DOHH2 (cell line): ENCODE data around the gene COL4A2.
"Not testable (repeated sequence)": the region's sequence is repeated elsewhere in the genome, so short reads cannot be mapped to it uniquely, and the experiment has no call there.

ENCODE experiments used
- H3F3A ChIP-seq: fragments of 200-600 bp; sonication (generic), shearing (Covaris generic); 2 replicates; pipeline ENCODE4 v1.6.0; 2016; ENCODE audit warnings: antibody characterized with exemption, mild to moderate bottlenecking; ENCODE audit not compliant: control insufficient read depth, insufficient read depth
- H3K27ac ChIP-seq: fragments of 200-600 bp; sonication (generic); 2 replicates; pipeline ENCODE4 v1.5.1; 2014; ENCODE audit warnings: low read depth, mild to moderate bottlenecking, low read length, moderate library complexity
- H3K27me3 ChIP-seq: fragments of 200-600 bp; sonication (generic); 2 replicates; pipeline ENCODE4 v1.6.1; 2014; ENCODE audit warnings: mild to moderate bottlenecking, low read length, mixed read lengths; ENCODE audit not compliant: control insufficient read depth
- H3K36me3 ChIP-seq: fragments of 200-600 bp; sonication (generic); 2 replicates; pipeline ENCODE4 v1.6.1; 2014; ENCODE audit warnings: mild to moderate bottlenecking, low read length, moderate library complexity, mixed read lengths; ENCODE audit not compliant: control insufficient read depth
- H3K4me1 ChIP-seq: fragments of 200-600 bp; sonication (generic); 2 replicates; pipeline ENCODE4 v1.6.1; 2014; ENCODE audit warnings: mild to moderate bottlenecking, low read length, mixed read lengths; ENCODE audit not compliant: control insufficient read depth
- H3K4me2 ChIP-seq: fragments of 200-600 bp; sonication (generic); 2 replicates; pipeline ENCODE4 v1.6.0; 2014; ENCODE audit warnings: mild to moderate bottlenecking, low read length, moderate library complexity
- H3K4me3 ChIP-seq: fragments of 200-600 bp; sonication (generic); 2 replicates; pipeline ENCODE4 v1.5.1; 2014; ENCODE audit warnings: mild to moderate bottlenecking, low read length, mixed read lengths
- H3K79me2 ChIP-seq: fragments of 200-600 bp; sonication (generic); 2 replicates; pipeline ENCODE4 v1.6.1; 2014; ENCODE audit warnings: mild to moderate bottlenecking, low read length, mixed read lengths; ENCODE audit not compliant: control insufficient read depth
- H3K9me2 ChIP-seq: fragments of 200-600 bp; sonication (generic); replicated peaks from 2 replicates; pipeline ENCODE4 v1.6.1; 2014; ENCODE audit warnings: mild to moderate bottlenecking, low read length, mixed read lengths; ENCODE audit not compliant: control insufficient read depth
- H3K9me3 ChIP-seq: fragments of 200-600 bp; sonication (generic); 2 replicates; pipeline ENCODE4 v1.6.1; 2014; ENCODE audit warnings: antibody characterized with exemption, low read length, mixed read lengths; ENCODE audit not compliant: control insufficient read depth, insufficient read depth
- H4K20me1 ChIP-seq: fragments of 200-600 bp; sonication (generic); 2 replicates; pipeline ENCODE4 v1.6.0; 2014; ENCODE audit warnings: low read depth, mild to moderate bottlenecking, antibody characterized with exemption, low read length, moderate library complexity; ENCODE audit not compliant: control insufficient read depth, insufficient read depth
- EZH2phosphoT487 ChIP-seq: fragments of 200-600 bp; sonication (generic); IDR thresholded peaks from 2 replicates; pipeline ENCODE4 v1.6.1; 2017; ENCODE audit warnings: borderline replicate concordance, mild to moderate bottlenecking, antibody characterized with exemption, low read length, moderate library complexity, mixed read lengths
- TF ChIP-seq, protein P1 (sequence below): fragments of 200-600 bp; sonication (generic); IDR thresholded peaks from one replicate; pipeline ENCODE4 v1.5.1; 2014; ENCODE audit warnings: antibody characterized with exemption, mild to moderate bottlenecking, low read depth, low read length; ENCODE audit not compliant: poor library complexity, severe bottlenecking

The COL4A2 gene

DNA sequence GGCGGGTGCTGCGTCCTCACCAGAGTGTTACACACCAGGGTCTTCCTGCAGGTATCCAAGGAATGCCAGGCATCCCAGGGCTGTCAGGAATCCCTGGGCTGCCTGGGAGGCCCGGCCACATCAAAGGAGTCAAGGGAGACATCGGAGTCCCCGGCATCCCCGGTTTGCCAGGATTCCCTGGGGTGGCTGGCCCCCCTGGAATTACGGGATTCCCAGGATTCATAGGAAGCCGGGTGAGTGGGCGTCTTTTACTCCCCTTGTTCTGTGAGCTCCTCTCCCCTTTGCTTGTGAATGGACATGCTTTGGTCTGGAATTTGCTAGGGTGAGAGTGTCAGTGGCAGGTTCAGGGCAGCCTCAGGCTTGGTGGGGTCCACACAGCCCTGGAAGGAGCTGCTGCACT is 178.5 kb downstream of the COL4A2 start:
- Histone ChIP-seq H3K4me2 (no peak overlapping the region), H4K20me1 (no peaks in the 10 kb centered on the region), H3K36me3 (no peaks in the 10 kb centered on the region), H3K9me2 (no peaks in the 10 kb centered on the region), H3K4me3 (no peak overlapping the region), H3K9me3 (no peaks in the 10 kb centered on the region), H3K4me1 (no peaks in the 10 kb centered on the region), H3K27me3 (no peaks in the 10 kb centered on the region; the same call in 1 of the 2 replicates), H3K27ac (no peak overlapping the region), H3K79me2 (no peaks in the 10 kb centered on the region), H3F3A (no peaks in the 10 kb centered on the region)
- TF ChIP-seq, protein P1, sequence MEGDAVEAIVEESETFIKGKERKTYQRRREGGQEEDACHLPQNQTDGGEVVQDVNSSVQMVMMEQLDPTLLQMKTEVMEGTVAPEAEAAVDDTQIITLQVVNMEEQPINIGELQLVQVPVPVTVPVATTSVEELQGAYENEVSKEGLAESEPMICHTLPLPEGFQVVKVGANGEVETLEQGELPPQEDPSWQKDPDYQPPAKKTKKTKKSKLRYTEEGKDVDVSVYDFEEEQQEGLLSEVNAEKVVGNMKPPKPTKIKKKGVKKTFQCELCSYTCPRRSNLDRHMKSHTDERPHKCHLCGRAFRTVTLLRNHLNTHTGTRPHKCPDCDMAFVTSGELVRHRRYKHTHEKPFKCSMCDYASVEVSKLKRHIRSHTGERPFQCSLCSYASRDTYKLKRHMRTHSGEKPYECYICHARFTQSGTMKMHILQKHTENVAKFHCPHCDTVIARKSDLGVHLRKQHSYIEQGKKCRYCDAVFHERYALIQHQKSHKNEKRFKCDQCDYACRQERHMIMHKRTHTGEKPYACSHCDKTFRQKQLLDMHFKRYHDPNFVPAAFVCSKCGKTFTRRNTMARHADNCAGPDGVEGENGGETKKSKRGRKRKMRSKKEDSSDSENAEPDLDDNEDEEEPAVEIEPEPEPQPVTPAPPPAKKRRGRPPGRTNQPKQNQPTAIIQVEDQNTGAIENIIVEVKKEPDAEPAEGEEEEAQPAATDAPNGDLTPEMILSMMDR, result no peak
- no peak for TF ChIP-seq EZH2phosphoT487

DNA sequence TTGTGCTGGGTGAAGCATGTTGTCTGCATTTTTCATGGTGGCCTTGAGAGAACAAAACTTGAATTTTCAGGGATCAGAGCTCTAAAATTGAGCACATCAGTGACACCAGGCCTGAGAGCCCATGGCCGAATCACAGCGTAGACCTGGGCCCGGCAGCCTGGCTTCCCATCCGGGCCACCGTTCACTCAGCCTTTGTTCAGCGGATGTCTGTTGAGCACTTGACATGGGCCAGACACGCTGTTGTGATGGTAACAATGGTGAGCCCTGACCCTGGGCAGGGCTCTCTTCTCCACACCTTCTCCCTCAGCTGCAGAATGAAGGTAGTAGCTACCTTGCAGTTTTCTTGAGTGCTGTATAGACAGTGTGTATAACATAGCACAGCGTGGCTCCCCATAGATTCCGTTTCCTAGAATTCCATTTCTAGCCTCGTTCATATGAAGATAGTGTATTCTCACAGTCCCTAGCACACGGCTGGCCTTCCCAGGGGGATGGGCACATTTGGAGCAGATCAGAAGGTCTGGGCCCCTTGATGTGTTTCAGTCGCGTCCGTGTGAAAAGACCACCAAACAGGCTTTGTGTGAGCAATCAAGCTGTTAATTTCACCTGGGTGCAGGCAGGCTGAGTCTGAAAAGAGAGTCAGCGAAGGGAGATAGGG is 179.1 kb downstream of the COL4A2 start:
- Histone ChIP-seq H3K27ac (no peak overlapping the region), H3K36me3 (no peaks in the 10 kb centered on the region)

DNA sequence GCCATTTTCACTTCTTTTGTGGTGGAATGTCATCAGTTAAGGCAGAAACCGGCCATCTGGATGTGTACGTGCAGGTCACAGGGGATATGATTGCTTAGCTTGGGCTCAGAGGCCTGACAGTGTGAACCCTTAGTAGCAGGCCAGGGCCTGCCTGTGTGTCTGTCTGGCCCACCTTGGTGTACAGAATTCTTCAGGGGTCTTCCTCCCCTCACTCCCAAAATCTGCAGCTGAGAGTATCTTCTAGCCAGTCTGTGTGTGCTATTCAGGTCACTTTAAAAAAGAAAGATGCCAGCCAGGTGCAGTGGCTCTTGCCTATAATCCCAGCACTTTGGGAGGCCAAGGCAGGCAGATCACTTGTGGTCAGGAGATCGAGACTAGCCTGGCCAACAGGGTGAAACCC is 179.8 kb downstream of the COL4A2 start:
- H3K9me2 ChIP-seq, H3K4me1 ChIP-seq, H3K4me3 ChIP-seq, H3K36me3 ChIP-seq, H3K79me2 ChIP-seq, H3K27ac ChIP-seq, H4K20me1 ChIP-seq, H3K4me2 ChIP-seq, H3F3A ChIP-seq, H3K27me3 ChIP-seq, H3K9me3 ChIP-seq: not testable (repeated sequence)

More for the DNA sequence above, 179.1 kb downstream of the COL4A2 start:
- H3K79me2 ChIP-seq, result no peaks in the 10 kb centered on the region
- TF ChIP-seq, protein P1, result no peak
- TF ChIP-seq EZH2phosphoT487, result no peak
- no peaks in the 10 kb centered on the region for H3K9me3 ChIP-seq
- no peaks in the 10 kb centered on the region for H3K27me3 ChIP-seq
- no peaks in the 10 kb centered on the region for H3K4me1 ChIP-seq
- no peaks in the 10 kb centered on the region for H3F3A ChIP-seq
- H3K4me2 ChIP-seq, result no peak overlapping the region
- no peaks in the 10 kb centered on the region for H4K20me1 ChIP-seq
- no peak overlapping the region for H3K4me3 ChIP-seq
- no peaks in the 10 kb centered on the region for H3K9me2 ChIP-seq

- Histone ChIP-seq H3K9me3 (no peaks in the 10 kb centered on the region), H3F3A (no peaks in the 10 kb centered on the region), H3K27me3 (no peaks in the 10 kb centered on the region), H3K9me2 (no peaks in the 10 kb centered on the region), H3K27ac (no peak overlapping the region), H3K4me2 (no peak overlapping the region), H3K36me3 (no peaks in the 10 kb centered on the region), H4K20me1 (no peaks in the 10 kb centered on the region), H3K4me1 (no peaks in the 10 kb centered on the region), H3K79me2 (no peaks in the 10 kb centered on the region), H3K4me3 (no peak overlapping the region)
- TF ChIP-seq, protein P1, result no peak
- no peak for TF ChIP-seq EZH2phosphoT487
These were observed 183.1 kb downstream of the COL4A2 start for GRCh38 chr13:110490009-110490770.
